Lower lobe of right lung (tissue), 2 donors: ENCODE results near the gene AK2. TPM values are rescaled to one million over a fixed set of nuclear protein-coding genes. Genes with fewer than 3 reads are reported as not detected.

Experiments
- ATAC-seq, 2 donors: fragments of 200-7000 bp; cut with Tn5 transposase; one replicate each; pipeline ENCODE4 v1.9.1; 2020 to 2022; ENCODE audit warnings: mild to moderate bottlenecking in 2 of 2, moderate library complexity in 2 of 2
- DNase-seq: peaks from one replicate; pipeline ENCODE4 v3.0.0-alpha.2; 2020
- H3K27ac ChIP-seq: fragments of 200-600 bp; one replicate; pipeline ENCODE4 v1.8.0; 2022
- H3K27me3 ChIP-seq: fragments of 200-600 bp; one replicate; pipeline ENCODE4 v1.8.0; 2022; ENCODE audit warnings: low read depth
- H3K36me3 ChIP-seq: fragments of 200-600 bp; one replicate; pipeline ENCODE4 v1.8.0; 2022; ENCODE audit warnings: mild to moderate bottlenecking
- H3K4me1 ChIP-seq: fragments of 200-600 bp; one replicate; pipeline ENCODE4 v1.8.0; 2022
- H3K4me3 ChIP-seq: fragments of 200-600 bp; one replicate; pipeline ENCODE4 v1.8.0; 2022; ENCODE audit warnings: mild to moderate bottlenecking
- H3K9me3 ChIP-seq: fragments of 200-600 bp; one replicate; pipeline ENCODE4 v1.8.0; 2022
- CTCF ChIP-seq: fragments of 200-600 bp; IDR thresholded peaks from one replicate; pipeline ENCODE4 v1.8.0; 2022; ENCODE audit warnings: antibody characterized with exemption, mild to moderate bottlenecking
- intact Hi-C: fragments of 100-400 bp; cut with DNase I; formaldehyde crosslinking; loops from one replicate; pipeline ENCODE4 v1.11.0; 2022
- long read RNA-seq: library from polyadenylated mRNA; unstranded; transcript quantifications from one replicate; pipeline ENCODE4 v2.0.0, GENCODE V29; 2021
- total RNA-seq: library from RNA; stranded (reverse); fragmentation: NEBNext Ultra II Directional; extraction: Animal tissue kit (Norgen Biotek cat#: 25700); gene quantifications from one replicate; pipeline ENCODE4 v1.2.1, GENCODE V29; 2021
- donor health status: DM: no; HTN: yes; CAD: no; lungs with severe emphysema.

The AK2 gene
- 103 TPM for total RNA-seq
- long read RNA-seq, transcript AK2-201 (6 exons, 1,021 nt) = minor isoform, 37 of 126 reads
- long read RNA-seq, transcript AK2-202 (7 exons, 3,586 nt) = major isoform, 67 of 126 reads
- long read RNA-seq, partial matches to known transcripts = 2 of 126 reads
- long read RNA-seq, other reads (novel, unspliced or antisense) = 14 of 126 reads

GRCh38 chr1:33036526-33037503 lies at the start of gene AK2:
Gene AK2 (minus strand): TSS chr1:33036883. CDS start chr1:33036828, 55 bp downstream.
- peak; percentile 100 for ATAC-seq
- intact Hi-C loops = no loop called here
- Histone ChIP-seq H3K27ac (peak within 1 kb of the TSS; percentile 87), H3K4me3 (peak within 1 kb of the TSS; percentile 84), H3K36me3 (peaks cover 5% of the 10 kb centered on the region), H3K4me1 (peaks cover 31% of the 10 kb centered on the region), H3K27me3 (no peaks in the 10 kb centered on the region), H3K9me3 (no peaks in the 10 kb centered on the region)
- peak; percentile 97 for DNase-seq
- no peak for TF ChIP-seq CTCF

GRCh38 chr1:33086384-33086850 lies 49.7 kb upstream of the AK2 start:
- Histone ChIP-seq H3K4me1 (peaks cover 8% of the 10 kb centered on the region), H3K4me3 (no peak overlapping the region), H3K27ac (no peak overlapping the region), H3K36me3 (no peaks in the 10 kb centered on the region), H3K27me3 (no peaks in the 10 kb centered on the region), H3K9me3 (no peaks in the 10 kb centered on the region)
- peak; percentile 79 for DNase-seq
- peak; percentile 78 to 81 for ATAC-seq
- intact Hi-C loops = no loop called here
- peak; percentile 73 for TF ChIP-seq CTCF

GRCh38 chr1:33085332-33085731 lies 48.6 kb upstream of the AK2 start:
- DNase-seq = no peak
- TF ChIP-seq CTCF = no peak

GRCh38 chr1:33082575-33083108 lies 46.0 kb upstream of the AK2 start:
- H3K36me3 ChIP-seq = no peaks in the 10 kb centered on the region
- no peaks in the 10 kb centered on the region for H3K27me3 ChIP-seq
- ATAC-seq (no peak), DNase-seq (no peak)
- no peak overlapping the region for H3K4me3 ChIP-seq
- H3K27ac ChIP-seq = no peak overlapping the region
- H3K4me1 ChIP-seq = peaks cover 19% of the 10 kb centered on the region
- intact Hi-C loops = no loop called here
- no peaks in the 10 kb centered on the region for H3K9me3 ChIP-seq
- TF ChIP-seq CTCF = no peak

More at GRCh38 chr1:33085332-33085731, 48.6 kb upstream of the AK2 start:
- Histone ChIP-seq H3K27ac (no peak overlapping the region), H3K27me3 (no peaks in the 10 kb centered on the region), H3K9me3 (no peaks in the 10 kb centered on the region), H3K36me3 (no peaks in the 10 kb centered on the region), H3K4me1 (peaks cover 16% of the 10 kb centered on the region), H3K4me3 (no peak overlapping the region)
- no peak for ATAC-seq
- intact Hi-C loops = no loop called here

- TF ChIP-seq CTCF = no peak
- H3K27me3 ChIP-seq = no peaks in the 10 kb centered on the region
- peak overlapping the region; percentile 80 for H3K4me3 ChIP-seq
- H3K4me1 ChIP-seq = peaks cover 19% of the 10 kb centered on the region
- DNase-seq = no peak
- H3K36me3 ChIP-seq = no peaks in the 10 kb centered on the region
- ATAC-seq = peak; percentile 20 to 31
- H3K27ac ChIP-seq = no peak overlapping the region
- H3K9me3 ChIP-seq = no peaks in the 10 kb centered on the region
- intact Hi-C loops = no loop called here
Measured at GRCh38 chr1:33081554-33082305, 45.0 kb upstream of the AK2 start.
